ENCODE results near the gene IKBKE.

Gene IKBKE

DNA sequence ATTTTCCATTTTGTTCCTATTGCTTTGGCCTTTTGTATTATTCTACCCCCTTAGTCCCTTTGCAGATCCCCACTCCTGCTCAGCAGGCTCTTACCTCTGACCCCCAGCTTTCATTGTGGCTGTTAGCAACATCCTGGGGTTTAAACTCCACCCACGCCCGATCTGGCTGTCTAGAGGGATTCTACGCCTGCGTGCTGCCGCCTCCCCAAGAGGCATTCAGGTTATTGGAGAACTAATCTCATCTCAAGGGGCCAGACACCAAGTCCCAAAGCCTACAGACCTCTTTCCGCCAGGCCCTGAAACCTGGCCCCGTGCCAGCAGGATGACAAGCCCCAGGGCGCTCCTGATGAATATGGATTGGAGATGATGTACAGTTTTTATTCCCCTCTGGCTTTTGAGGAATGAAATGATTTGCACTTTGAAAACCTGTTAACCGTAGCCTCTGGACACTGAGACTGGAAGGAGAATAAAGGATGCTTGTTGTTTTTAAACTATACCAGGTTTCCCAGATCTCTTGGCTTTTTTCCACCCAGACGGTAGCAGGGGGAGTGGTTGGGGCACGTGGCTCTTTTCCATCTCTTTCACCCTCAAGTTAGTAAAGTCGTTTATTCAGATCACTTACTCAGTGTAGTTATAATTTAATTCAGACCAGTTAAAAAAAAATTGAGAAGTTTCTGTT lies 14.5 kb upstream of the IKBKE start:
- no peak for DNase-seq

GRCh38 chr1:206456577-206457370 lies 13.5 kb upstream of the IKBKE start:
- no peak for DNase-seq

DNA sequence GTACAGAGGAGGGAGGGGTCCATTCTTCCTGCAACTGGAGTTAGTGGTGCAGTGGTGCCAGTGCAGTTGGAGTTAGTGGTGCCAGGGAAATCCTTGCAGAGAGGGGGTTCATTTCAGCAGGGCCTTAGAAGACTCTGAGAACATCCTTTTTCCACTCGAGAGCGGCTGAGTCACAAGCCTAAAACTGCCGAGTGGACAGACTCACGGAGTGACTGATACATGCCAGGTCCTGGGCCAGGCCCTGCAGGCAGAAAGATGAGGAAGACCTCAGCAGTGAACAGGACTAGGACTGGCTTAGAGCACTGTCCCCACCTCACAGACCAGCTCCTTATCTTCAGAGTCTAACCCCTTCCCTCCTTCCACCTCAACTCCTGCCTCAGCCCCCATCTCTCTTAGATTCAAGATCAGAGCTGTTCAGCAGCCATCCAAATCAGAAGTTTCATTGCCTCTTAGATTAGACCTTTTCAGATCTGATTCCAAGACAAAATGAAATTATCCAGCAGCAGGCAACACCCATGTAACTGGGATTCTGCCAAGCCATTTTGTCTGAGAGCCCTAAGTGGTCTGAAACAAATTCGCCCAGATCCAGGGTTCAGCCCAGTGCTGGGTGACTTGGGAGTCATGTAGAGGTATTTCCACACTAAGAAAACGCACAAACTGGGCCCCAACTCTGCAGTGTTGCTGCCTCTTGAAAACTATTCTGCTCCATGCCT lies 12.7 kb upstream of the IKBKE start:
- DNase-seq: no peak

DNA sequence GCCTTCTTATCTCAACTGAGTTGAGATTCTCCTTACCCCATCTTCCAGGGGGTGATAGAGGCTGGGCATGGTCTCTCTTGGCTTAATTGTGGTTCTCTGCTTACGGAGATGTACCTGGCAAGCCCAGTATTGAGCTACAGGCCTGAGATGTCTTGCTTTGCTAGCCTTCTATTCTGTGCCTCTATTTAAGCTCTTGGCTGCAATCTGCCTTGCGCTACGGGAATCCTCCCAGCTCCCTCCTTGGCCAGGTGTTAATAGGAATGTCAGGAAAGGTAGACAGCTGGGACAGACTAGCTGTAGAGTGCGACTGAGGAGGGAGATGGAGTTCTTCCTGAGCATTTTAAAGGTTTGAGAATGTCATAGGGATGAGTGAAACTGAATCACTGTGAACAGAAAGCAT lies 10.6 kb upstream of the IKBKE start:
- DNase-seq: no peak

- no peak for DNase-seq
Measured at GRCh38 chr1:206460836-206461426, 9.3 kb upstream of the IKBKE start.

DNA sequence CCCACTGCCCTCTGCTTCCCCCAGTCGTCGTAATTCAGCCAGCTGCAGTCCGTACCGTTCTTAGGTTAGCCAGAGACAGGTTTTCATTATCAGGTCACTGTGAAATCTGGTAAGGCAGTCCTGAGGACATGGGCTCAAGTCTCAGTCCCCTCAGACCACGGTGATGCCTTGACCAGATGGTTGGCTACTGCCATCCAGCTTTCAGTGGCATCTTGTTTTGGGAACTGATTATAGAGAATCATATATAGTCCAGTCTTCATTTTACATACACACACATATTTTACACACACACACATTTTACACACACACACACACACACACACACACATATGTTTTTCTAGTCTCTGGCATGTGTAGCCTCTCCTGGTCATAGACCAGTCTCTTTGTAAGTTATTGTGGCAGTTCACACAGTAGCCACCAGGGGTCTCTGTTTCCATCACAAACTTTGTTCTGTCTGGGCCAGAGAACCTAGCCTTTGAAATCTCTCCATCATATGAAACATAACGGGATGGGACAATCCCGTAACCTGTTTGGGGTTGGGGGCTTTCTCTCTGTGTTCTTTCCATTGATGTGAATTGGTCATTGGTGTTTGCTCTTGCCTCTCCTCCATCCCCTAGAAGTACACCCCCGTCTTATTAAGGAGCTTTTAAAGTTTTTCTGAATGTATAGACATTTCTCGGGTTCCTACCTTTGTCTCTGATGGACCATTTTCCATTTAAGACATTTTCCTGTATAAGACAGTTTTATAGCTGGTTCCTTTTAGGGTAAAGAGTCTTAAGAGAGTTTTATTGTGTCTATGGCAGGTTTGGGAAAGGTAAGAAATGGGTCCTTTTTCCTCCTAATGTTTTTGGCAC lies 8.4 kb upstream of the IKBKE start:
- peak; percentile 84 for DNase-seq

GRCh38 chr1:206463137-206463536 lies 7.1 kb upstream of the IKBKE start:
- DNase-seq: no peak

GRCh38 chr1:206463911-206464310 lies 6.4 kb upstream of the IKBKE start:
- no peak for DNase-seq

DNA sequence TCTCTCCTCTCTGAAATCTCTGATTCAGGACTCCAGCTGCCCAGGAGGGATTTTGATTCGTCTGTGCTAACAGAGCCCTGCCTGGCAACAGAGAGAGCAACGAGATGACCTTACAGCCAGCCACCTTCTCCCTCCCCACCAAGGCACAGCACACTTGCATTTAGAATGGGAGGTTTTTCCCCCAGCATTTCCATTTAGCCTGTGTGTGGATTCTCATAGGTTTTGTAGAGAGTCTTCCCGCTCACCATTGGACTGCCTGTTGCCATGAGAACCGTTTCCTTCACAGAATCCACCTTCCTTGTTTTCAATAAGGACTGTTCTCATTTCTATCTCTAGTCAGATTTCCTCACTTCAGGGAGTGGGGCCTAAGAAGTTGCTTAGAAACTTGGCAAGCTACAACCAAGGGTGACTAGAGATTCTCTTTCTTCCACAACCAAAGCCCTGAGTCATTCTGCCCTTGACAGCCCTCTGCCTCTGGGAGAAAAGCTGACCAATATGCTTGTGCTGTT lies 5.8 kb upstream of the IKBKE start:
- no peak for DNase-seq

DNA sequence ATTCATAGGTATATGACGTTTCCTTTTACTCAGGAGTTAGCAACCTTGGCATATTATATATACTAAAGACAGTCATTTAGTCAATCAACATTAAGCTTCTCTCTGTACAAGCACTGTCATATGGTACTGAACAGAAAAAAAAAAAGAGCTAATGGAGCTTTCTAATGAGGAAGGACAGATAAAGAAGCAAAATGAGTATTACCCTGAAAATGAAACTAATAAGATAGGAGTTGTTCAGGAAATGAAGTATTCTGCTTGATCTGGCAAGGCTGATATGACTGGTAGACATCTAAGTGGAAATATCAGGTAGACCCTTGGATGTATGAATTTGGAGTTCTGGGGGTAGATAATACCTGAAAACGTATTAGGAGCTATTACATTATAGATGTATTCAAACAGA lies 4.3 kb upstream of the IKBKE start:
- DNase-seq: no peak

- DNase-seq: no peak
Measured at GRCh38 chr1:206466840-206467649, 3.2 kb upstream of the IKBKE start.

- DNase-seq: peak; percentile 38
Measured at GRCh38 chr1:206467915-206468314, 2.4 kb upstream of the IKBKE start.

DNA sequence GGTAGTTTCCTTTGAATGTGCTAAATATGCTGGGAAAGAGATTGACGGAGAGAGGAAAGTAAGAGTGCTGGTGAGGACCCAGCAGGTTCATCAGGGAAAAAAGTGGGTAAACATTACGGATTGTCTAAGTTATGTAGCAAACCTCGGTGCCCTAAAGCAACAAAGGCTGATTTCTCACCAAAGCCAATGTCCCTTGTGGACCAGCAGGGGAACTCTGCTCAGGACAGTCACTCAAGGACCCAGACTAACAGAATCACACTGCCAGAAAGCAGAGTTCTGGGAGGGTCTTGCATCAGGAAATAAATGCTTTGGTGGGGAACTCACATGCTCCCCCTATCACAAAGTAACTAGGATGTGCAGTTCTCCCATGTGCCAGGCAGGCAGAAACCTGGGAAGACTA lies 1.7 kb upstream of the IKBKE start:
- no peak for DNase-seq

DNA sequence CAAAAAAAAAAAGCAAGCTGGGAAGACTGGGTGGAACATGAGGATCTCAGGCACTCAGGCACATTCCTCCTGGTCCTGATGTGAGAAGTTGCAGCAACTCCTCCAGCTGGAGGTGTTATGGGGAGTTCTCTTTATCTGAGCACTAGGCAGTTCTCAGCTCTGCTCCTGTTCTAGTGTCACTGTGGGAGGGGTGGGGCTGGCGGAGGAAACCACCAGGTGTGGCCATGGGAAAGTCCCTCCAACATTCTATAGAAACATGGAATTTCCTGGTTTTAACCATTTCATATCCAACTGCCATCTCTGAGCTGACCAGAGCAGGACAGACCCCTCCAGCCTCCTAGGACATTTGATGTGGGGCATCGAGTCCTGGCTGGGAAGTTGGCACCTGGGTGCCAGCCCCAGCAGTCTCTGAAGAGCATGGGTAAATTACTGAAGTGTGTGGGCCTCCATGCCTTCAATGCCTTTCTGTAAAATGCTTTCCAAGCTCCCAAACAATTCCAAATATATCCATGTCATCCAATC lies 804 bp upstream of the IKBKE start:
- peak; percentile 60 for DNase-seq

DNA sequence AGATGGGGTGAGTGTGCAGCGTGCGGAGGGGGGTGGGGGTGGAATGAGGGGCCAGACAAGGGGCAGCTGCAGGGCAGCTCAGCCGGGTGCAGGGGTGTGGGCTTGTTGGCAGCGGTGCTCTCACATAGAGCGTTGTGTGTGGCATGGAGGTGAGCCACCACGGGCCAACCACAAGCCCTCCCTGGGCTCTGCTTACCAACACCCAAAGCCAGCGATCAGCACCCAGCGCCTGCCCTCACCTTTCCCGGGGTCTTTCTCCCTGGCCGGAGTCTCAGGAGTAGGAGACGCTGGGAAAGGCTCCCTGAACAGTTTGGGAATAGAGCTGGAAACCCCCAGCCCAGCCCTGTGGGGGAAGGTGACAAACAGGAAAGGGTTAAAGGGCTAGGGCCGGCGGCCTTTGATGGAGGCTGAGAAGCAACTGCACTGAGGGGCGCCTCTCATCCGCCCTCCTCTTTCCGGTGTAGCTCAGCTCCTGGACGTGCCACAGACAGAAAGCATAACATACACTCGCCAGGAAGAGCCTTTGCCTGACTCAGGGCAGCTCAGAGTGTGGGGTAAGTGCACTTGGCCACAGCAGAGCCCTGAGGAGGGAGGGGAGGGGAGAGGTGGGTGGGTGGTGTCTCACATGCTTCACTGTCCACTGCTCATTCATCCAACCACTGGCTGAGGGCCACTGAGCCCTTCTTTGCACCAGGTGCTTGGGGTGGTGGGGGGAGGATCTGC lies 577 bp downstream of the IKBKE start:
- DNase-seq: peak; percentile 43

DNA sequence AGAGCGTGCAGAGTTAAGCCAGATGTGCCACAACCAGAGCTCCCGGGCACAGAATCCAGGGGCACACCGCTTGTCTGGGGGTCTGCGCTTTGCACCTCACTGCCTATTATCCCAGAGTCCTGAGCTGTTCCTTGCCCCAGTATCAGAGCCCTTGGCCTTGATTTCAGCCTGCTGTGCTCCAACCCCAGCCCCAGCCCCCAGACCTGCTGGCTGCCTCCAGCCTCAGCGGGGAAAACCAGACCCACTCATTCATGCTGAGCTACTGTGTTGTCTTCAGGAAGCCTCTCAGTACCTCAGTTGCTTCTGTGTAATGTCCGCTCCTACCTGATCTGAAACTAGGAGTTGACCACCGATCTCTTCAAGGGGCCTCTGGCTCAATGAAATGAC lies 1.1 kb downstream of the IKBKE start:
- DNase-seq: no peak

DNA sequence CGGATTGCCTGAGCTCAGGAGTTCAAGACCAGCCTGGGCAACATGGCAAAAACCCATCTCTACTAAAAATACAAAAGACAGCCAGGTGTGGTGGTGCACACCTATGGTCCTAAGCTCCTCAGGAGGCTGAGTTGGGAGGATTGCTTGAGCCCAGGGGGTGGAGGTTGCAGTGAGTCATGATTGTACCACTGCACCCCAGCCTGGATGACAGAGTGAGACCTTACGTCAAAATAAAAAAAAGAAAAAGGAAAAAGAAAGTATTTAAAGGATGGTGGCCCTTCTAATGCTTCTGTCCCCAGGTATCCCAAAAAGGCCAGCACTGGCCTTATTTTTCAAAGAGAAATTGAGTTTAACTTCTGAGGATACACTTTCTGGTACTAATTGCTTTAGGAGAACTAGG lies 1.7 kb downstream of the IKBKE start:
- no peak for DNase-seq

GRCh38 chr1:206472454-206472853 lies 2.2 kb downstream of the IKBKE start:
- DNase-seq: peak; percentile 48

DNA sequence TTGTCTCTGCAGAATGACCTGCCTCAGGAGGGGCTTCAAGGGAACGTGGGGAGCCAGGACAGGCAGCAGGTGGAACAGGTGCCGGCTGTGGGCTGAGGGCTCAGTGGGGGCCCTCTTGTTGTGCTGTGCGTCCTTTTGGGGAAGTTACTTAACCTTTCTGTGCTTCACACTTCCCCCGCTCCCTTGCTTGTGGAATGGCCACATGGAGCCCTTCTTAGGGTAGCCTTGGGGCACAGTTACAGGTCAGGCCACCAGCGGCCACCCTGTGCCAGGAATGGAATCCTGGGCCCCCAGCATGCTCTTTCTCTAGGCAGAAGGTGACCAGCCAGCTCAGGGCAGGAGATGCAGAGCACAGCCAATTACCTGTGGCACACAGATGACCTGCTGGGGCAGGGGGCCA lies 2.6 kb downstream of the IKBKE start:
- DNase-seq: no peak

DNA sequence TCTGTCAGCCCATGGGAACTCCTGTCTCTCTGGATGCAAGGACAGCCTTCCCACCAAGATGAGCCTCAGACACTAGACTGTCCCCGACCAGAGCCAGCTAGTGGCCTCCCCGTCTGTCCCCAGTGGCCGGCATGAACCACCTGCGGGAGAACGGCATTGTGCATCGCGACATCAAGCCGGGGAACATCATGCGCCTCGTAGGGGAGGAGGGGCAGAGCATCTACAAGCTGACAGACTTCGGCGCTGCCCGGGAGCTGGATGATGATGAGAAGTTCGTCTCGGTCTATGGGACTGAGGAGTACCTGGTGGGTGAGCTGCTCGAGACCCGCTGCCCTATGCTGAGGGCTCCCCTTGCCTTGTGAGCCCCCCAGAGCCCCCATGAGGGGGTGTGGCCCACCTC lies 5.8 kb downstream of the IKBKE start:
- no peak for DNase-seq

DNA sequence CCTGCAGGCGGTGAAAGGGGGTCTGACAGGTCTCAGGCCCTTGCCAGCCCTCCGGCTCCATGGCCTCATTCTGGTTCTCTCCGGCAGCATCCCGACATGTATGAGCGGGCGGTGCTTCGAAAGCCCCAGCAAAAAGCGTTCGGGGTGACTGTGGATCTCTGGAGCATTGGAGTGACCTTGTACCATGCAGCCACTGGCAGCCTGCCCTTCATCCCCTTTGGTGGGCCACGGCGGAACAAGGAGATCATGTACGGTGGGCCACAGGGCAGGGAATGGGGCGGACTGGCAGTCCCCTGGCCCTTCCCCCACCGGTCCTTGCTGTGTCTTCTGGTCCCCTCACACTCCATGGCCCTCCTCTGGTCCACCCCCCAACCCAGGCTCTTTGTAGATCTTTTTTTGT lies 6.3 kb downstream of the IKBKE start:
- no peak for DNase-seq

Measured in CD4-positive, alpha-beta T cell treated with Interleukin-10 for 1 hour (primary cell).